Ascending aorta (tissue), 2 donors: ENCODE results near the gene PRR33. TPM values are rescaled to one million over a fixed set of nuclear protein-coding genes. Genes with fewer than 3 reads are reported as not detected.

ENCODE experiments used
- DNase-seq, 2 donors: peaks; one replicate each; pipeline ENCODE4 v3.0.0-alpha.2; 2019; ENCODE audit warnings: low spot score in 2 of 2
- H3K27ac ChIP-seq, 2 donors: fragments of 200-600 bp; sonication (generic); one replicate each; pipeline ENCODE4 v1.5.1; 2016 to 2017; ENCODE audit warnings: mild to moderate bottlenecking in 1 of 2
- H3K27me3 ChIP-seq: fragments of 200-600 bp; sonication (generic); one replicate; pipeline ENCODE4 v1.5.1; 2017
- H3K36me3 ChIP-seq, 2 donors: fragments of 200-600 bp; sonication (generic); one replicate each; pipeline ENCODE4 v1.5.1; 2016
- H3K4me1 ChIP-seq, 2 donors: fragments of 200-600 bp; sonication (generic); one replicate each; pipeline ENCODE4 v1.5.1; 2016 to 2017; ENCODE audit warnings: mild to moderate bottlenecking in 1 of 2
- H3K4me3 ChIP-seq, 2 donors: fragments of 200-600 bp; sonication (generic); one replicate each; pipeline ENCODE4 v1.5.1; 2016 to 2017; ENCODE audit warnings: mild to moderate bottlenecking in 1 of 2
- H3K9me3 ChIP-seq, 2 donors: fragments of 200-600 bp; sonication (generic); one replicate each; pipeline ENCODE4 v1.5.1; 2016
- CTCF ChIP-seq, 3 experiments: fragments of 200-600 bp in 2 of 3; fragments of 450-650 bp in 1 of 3; sonication (generic) in 2 of 3; IDR thresholded peaks; one replicate each; pipeline ENCODE4 v1.5.1; 2016 to 2019; ENCODE audit warnings: antibody characterized with exemption in 3 of 3, mild to moderate bottlenecking in 1 of 3, moderate library complexity in 1 of 3
- intact Hi-C: fragments of 100-400 bp; cut with DNase I; formaldehyde crosslinking; loops from one replicate; pipeline ENCODE4 v1.15.1; 2023
- total RNA-seq: library from RNA; depleted of rRNA; stranded (reverse); fragments of >200 nt; gene quantifications from one replicate; pipeline ENCODE4 v1.1.0, GENCODE V29; 2016

Gene PRR33
- total RNA-seq, 1 donor from 2014 or later, result not detected

DNA sequence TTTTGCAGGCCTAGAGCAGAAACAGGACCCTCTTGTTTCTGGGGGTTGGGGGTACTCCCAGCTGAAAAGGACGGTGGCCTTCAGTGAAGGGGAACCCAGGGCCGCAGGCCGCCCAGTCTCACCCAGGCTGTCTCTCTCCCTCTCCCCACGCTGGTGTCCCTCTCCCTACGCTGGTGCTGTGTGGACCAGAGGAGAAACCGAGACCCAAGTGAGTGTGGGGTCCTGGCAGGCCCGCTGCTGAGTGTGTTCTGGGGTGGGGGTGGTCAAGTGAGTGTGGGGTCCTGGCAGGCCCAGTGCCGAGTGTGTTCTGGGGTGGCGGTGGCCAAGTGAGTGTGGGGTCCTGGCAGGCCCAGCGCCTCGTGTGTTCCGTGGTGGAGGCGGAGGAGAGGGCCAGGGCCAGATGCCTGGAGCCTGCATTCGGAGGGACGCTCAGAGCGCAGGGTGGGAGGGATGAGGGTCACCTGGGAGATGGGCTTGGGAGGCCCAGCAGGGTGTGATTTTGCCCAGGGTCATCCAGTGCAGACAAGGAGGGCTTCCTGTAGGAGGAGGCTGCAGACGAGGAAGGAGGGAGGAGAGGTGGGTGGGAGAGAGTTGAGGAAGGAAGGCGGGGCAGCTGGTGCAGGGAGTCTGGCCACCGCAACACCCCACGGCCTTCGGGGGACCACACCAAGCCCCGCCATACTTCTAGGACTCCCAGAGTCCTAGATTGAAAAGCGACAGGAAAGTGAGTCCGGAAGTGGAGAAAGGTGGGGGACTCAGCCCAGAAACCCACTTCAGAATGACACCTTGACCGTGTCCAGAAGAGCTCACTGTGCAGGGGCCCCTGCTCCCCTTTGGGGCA lies 38.1 kb upstream of the PRR33 start:
- DNase-seq, result no peak
- no peaks in the 10 kb centered on the region for H3K9me3 ChIP-seq
- H3K36me3 ChIP-seq, result no peaks in the 10 kb centered on the region
- H3K27ac ChIP-seq, result peak overlapping the region in 1 of 2 donors; percentile 53
- H3K4me3 ChIP-seq, result no peak overlapping the region
- no peaks in the 10 kb centered on the region for H3K27me3 ChIP-seq
- no peaks in the 10 kb centered on the region for H3K4me1 ChIP-seq
- intact Hi-C loops, result no loop called here
- no peak for TF ChIP-seq CTCF (IDR thresholded peaks at IDR 0.05)

- no peaks in the 10 kb centered on the region for H3K9me3 ChIP-seq
- no peaks in the 10 kb centered on the region for H3K36me3 ChIP-seq
- TF ChIP-seq CTCF (IDR thresholded peaks at IDR 0.05), result no peak
- H3K4me1 ChIP-seq, result no peaks in the 10 kb centered on the region
- peak overlapping the region in 1 of 2 donors; percentile 53 for H3K27ac ChIP-seq
- H3K27me3 ChIP-seq, result no peaks in the 10 kb centered on the region
- intact Hi-C loops, result no loop called here
- no peak for DNase-seq
- no peak overlapping the region for H3K4me3 ChIP-seq
Measured at GRCh38 chr11:1928891-1929541, 37.3 kb upstream of the PRR33 start.

DNA sequence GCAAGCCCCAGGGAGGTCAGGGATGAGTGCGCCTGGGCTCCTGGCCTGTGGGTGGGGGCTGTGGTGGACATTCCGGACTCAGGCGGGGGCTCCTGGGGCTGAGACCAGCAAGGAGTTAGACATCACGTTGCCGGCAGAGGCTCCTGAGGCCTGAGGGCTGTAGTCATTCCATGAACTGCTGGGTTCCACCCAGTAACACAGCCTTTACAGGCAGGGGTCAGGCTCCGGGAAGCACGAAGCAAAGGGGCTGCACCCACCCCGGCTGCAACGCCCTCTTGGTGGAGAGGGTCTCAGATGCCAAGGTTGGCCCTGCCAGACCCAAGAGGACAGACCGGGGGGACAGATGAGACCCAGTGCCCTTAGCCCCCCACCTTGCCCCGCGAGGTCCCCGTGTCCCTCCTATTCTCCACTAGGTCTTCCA lies 36.8 kb upstream of the PRR33 start:
- Histone ChIP-seq H3K36me3 (no peaks in the 10 kb centered on the region), H3K4me1 (no peaks in the 10 kb centered on the region), H3K27me3 (no peaks in the 10 kb centered on the region), H3K9me3 (no peaks in the 10 kb centered on the region), H3K4me3 (no peak overlapping the region), H3K27ac (peak overlapping the region in 1 of 2 donors; percentile 53)
- TF ChIP-seq CTCF (IDR thresholded peaks at IDR 0.05), result no peak
- DNase-seq, result no peak
- intact Hi-C loops, result no loop called here

DNA sequence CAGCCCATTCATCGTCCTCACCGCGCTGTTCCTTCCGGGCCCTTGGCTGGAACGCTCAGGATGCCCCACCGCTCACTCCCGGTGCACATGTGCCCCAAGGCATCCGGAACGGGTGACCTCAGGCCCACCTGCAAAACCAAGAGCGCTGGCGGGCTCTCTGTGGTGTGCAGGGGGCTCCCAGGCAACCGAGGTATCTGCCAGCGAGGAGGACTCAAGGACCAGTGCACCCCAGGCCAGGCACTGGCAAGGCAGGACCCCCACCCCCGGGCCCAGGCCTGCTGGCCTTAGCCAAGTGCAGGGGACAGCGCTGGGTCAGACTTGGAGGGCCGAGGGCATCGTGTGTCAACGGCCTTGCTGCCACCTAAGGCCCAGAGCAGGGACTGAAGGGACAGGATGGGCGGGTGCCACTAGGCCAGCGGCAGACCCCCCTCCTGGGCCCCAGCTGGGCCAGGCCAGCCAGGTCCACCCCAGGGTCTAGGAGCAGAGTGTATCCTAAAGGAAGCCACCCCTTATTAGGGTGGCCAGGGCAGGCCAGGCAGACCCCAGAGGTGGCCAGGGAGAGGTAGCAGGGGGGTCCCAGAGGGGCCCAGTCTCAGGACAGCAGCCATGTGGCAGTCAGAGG lies 36.3 kb upstream of the PRR33 start:
- TF ChIP-seq CTCF (IDR thresholded peaks at IDR 0.05), result no peak
- no peaks in the 10 kb centered on the region for H3K4me1 ChIP-seq
- H3K27me3 ChIP-seq, result no peaks in the 10 kb centered on the region
- H3K9me3 ChIP-seq, result no peaks in the 10 kb centered on the region
- no peak overlapping the region for H3K4me3 ChIP-seq
- no peaks in the 10 kb centered on the region for H3K36me3 ChIP-seq
- no peak for DNase-seq
- intact Hi-C loops, result no loop called here
- H3K27ac ChIP-seq, result peak overlapping the region in 1 of 2 donors; percentile 53

GRCh38 chr11:1927026-1927847 lies 35.5 kb upstream of the PRR33 start:
- Histone ChIP-seq H3K4me1 (no peaks in the 10 kb centered on the region), H3K9me3 (no peaks in the 10 kb centered on the region), H3K27ac (peak overlapping the region in 1 of 2 donors; percentile 18), H3K36me3 (no peaks in the 10 kb centered on the region), H3K4me3 (no peak overlapping the region), H3K27me3 (no peaks in the 10 kb centered on the region)
- intact Hi-C loops, result no loop called here
- no peak for DNase-seq
- no peak for TF ChIP-seq CTCF (IDR thresholded peaks at IDR 0.05)
